Panc1 (cell line): ENCODE results near the gene CA12.

Source experiments
- CTCF ChIP-seq: fragments of 450-650 bp; IDR thresholded peaks from 2 replicates; pipeline ENCODE4 v1.5.1; 2017; ENCODE audit warnings: mild to moderate bottlenecking
- REST ChIP-seq, 2 experiments: IDR thresholded peaks; 2 replicates each; pipeline ENCODE4 v1.6.1; 2011 to 2012; ENCODE audit warnings: low read depth in 2 of 2, control low read depth in 1 of 2, low read length in 1 of 2, mild to moderate bottlenecking in 1 of 2, moderate library complexity in 1 of 2; ENCODE audit not compliant: insufficient read depth in 1 of 2
- SIN3A ChIP-seq: IDR thresholded peaks from 2 replicates; pipeline ENCODE4 v1.6.1; 2012; ENCODE audit warnings: low read depth, mild to moderate bottlenecking, low read length, moderate library complexity, borderline replicate concordance; ENCODE audit not compliant: insufficient read depth
- TCF7L2 ChIP-seq: IDR thresholded peaks from 2 replicates; pipeline ENCODE4 v1.6.1; 2011; ENCODE audit warnings: mild to moderate bottlenecking, low read depth, low read length, inconsistent platforms

- no peak for TF ChIP-seq CTCF
- TF ChIP-seq REST (IDR thresholded peaks at IDR 0.05; ENCODE audit: insufficient read depth in 1 of 2, low read depth in 2 of 2, low read length in 1 of 2), result no peak
- no peak for TF ChIP-seq SIN3A
- TF ChIP-seq TCF7L2, result no peak
Measured at GRCh38 chr15:63312286-63312685, 69.4 kb downstream of the CA12 start.
